ENCODE data around the gene KHSRP. TPM values are rescaled to one million over a fixed set of nuclear protein-coding genes. Genes with fewer than 3 reads are reported as not detected.
"Not testable (repeated sequence)": the region's sequence is repeated elsewhere in the genome, so short reads cannot be mapped to it uniquely, and the experiment has no call there.

The KHSRP gene
- total and polyA plus RNA-seq, 11 donors: 53.9 to 122 (median 89.3) TPM

GRCh38 chr19:6402837-6403608 lies 21.6 kb downstream of the KHSRP start:
- Histone ChIP-seq H3K4me3 (no peak overlapping the region), H3K4me1 (no peaks in the 10 kb centered on the region), H3K27me3 (no peaks in the 10 kb centered on the region), H3K27ac (no peak overlapping the region), H3K9me3 (no peaks in the 10 kb centered on the region), H3K36me3 (no peaks in the 10 kb centered on the region)
- ATAC-seq (peak in 3 of 4 donors; percentile 41 to 56 (median 48)), DNase-seq (no peak)
- 59 to 77% (median 64%) methylated on average over 16 to 22 of the region's 22 CpGs for WGBS, 4 donors
- TF ChIP-seq CTCF (IDR thresholded peaks at IDR 0.05): no peak
- no peak for TF ChIP-seq POLR2A (IDR thresholded peaks at IDR 0.05)
- intact Hi-C loops (cut with DNase I): no loop called here

- no peak for DNase-seq
- Histone ChIP-seq H3K36me3 (no peaks in the 10 kb centered on the region), H3K27ac (no peak overlapping the region), H3K4me3 (no peak overlapping the region), H3K27me3 (no peaks in the 10 kb centered on the region), H3K4me1 (no peaks in the 10 kb centered on the region), H3K9me3 (no peaks in the 10 kb centered on the region)
- no peak for ATAC-seq
- TF ChIP-seq POLR2A (IDR thresholded peaks at IDR 0.05) (no peak), CTCF (IDR thresholded peaks at IDR 0.05) (no peak)
- WGBS, 4 donors: 90 to 92% (median 92%) methylated on average over 10 of the region's 10 CpGs
- intact Hi-C loops (cut with DNase I): no loop called here
These were observed 22.6 kb downstream of the KHSRP start for GRCh38 chr19:6402058-6402457.

GRCh38 chr19:6400062-6400944 lies 24.3 kb downstream of the KHSRP start:
- H3K4me3 ChIP-seq; H3K9me3 ChIP-seq; DNase-seq; intact Hi-C loops (cut with DNase I); H3K36me3 ChIP-seq; H3K4me1 ChIP-seq; H3K27ac ChIP-seq; ATAC-seq; H3K27me3 ChIP-seq: not testable (repeated sequence)
- WGBS, 4 donors: 87 to 90% (median 88%) methylated on average over 23 of the region's 23 CpGs

GRCh38 chr19:6396305-6396704 lies 28.3 kb downstream of the KHSRP start:
- 88 to 92% (median 91%) methylated on average over 12 of the region's 12 CpGs for WGBS, 4 donors
- peaks cover 0 to 9% (median 0%) of the 10 kb centered on the region in 9 donors for H3K36me3 ChIP-seq
- intact Hi-C loops (cut with DNase I): no loop called here
- peaks cover 0 to 17% (median 10%) of the 10 kb centered on the region in 12 donors for H3K4me1 ChIP-seq
- no peak overlapping the region for H3K27ac ChIP-seq
- no peaks in the 10 kb centered on the region for H3K9me3 ChIP-seq
- TF ChIP-seq POLR2A (IDR thresholded peaks at IDR 0.05) (no peak), CTCF (IDR thresholded peaks at IDR 0.05) (no peak)
- H3K27me3 ChIP-seq: no peaks in the 10 kb centered on the region
- ATAC-seq (no peak), DNase-seq (no peak)
- H3K4me3 ChIP-seq: no peak overlapping the region
